NCI-H748 (cell line): ENCODE results near the gene SMARCA2.

Experiments used
- DNase-seq: peaks from one replicate; lab custom pipeline; 2025; ENCODE audit not compliant: unreplicated experiment; lab: John Stamatoyannopoulos, UW

SMARCA2 gene

GRCh38 chr9:2015581-2016407 is 647 bp downstream of the SMARCA2 start:
- DNase-seq = peak; percentile 70

GRCh38 chr9:2016408-2017330 is 1.5 kb downstream of the SMARCA2 start:
- DNase-seq = peak; percentile 73

DNA sequence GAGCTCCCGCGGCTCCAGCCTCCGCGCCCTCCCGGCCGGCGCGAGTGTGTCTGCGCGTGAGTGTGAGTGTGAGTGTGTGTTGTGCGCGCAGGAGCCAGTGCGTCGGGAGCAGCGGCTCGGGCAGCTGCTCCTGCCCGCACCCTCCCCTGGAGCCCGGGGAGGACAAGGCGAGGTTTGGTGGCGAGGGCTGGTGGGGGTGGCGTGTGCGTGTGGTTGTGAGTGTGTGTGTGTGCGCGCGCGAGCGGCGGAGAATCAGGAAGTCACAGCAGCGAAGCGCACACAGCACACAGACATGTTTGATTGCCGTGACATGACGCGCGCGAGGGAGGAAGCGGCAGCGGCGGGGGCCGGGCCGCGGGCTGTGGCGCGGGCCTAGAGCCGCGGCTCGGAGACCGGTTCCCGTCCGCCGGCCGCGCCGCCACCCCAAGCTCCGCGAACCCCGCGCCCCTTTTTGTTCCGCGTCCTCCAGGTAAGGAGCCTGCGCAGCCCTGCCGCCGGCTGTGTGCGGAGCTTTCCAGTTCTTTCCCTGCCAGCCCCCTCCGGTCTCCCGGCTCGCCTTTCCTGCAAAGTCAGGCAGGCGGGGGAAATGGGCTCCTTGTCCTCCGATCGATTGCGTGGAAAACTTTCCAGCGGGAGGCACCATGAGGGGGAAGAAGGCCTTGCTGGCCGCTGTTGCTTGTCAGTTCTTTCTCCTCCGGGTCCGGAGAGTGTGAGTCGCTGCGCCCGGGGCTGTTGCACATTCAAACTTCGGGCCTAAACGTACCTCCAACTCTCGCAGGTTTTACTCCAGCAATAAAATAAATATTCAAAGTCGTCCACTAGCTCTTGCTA is 2.4 kb downstream of the SMARCA2 start:
- DNase-seq = peak; percentile 76

DNA sequence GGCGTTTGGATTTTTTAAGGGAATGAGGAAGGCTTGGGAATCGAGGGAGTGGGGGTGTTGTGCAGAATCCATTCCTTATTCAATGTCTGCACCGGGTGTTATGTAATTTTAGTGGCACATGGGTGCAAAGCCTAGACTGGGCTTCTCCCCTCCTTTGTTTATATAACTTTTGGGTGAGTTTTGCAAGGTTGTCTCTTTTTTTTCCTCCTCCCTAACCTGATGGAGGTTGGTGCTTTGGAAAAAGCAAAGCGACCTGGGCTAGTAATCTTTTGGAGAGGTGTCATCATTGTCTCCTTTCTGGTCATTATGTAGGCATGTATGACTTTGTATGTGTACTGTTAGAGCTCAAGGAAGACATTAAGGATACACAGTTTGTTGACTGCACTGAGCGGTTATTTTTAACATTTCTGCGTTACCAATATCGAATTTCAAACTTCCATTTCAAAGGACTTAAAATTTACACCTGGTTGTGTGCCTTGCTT is 3.1 kb downstream of the SMARCA2 start:
- no peak for DNase-seq

DNA sequence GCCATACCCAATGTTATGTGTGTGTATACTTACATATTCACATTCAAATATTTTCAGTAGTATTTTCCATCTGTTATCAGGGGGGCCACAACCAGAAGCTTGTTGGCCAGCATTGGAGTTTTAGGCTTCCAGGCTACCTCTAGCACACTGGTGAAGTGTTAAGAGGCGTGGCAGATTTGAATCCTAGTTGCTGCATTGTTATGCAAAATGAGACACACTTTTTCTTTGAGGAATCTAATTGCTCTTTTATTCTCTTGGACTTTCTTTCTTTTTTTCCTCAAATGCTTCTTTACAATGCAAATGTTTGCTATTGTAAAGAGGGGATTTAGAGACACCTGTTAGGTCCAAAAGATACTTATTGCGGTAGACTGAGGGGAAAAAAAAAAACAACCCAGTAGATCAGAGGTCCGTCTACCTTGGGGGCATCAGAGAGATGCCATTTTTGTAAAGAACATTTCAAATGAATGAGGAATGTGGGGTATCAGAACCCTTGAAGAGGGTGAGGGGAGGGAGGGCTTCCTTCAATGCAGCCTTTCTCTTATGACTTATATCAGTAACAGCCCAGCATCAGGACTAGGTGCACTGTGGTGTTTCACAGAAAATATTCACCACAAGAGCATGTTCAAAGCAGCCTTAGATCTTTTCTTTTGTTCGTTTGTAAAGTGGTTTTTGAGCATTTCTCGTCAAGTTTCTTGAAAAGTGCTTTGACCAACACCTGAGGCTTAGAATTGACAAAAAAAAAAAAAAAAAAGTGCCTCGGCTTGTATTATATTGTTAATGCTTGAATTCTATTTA is 3.8 kb downstream of the SMARCA2 start:
- no peak for DNase-seq

- no peak for DNase-seq
Observed at GRCh38 chr9:2019723-2020122, 4.6 kb downstream of the SMARCA2 start.

DNA sequence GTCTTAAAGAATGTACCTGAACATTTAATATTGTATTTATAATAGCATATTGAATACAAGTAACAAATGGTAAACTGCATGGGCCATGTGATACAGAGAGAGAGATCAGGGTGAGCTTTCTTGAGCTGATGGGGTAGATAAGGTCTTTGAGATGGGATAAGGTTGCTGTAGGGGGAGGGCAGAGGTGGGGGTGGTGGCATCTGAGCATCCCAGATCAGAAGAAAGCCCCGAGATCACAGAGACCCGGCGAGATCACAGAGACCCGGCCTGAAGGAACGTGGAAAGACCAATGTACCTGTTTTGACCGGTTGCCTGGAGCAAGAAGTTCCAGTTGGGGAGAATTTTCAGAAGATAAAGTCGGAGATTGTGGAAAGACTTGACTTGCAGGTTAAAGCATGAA is 6.6 kb downstream of the SMARCA2 start:
- DNase-seq = no peak

GRCh38 chr9:2022560-2022959 is 7.4 kb downstream of the SMARCA2 start:
- no peak for DNase-seq

GRCh38 chr9:2023042-2023441 is 7.9 kb downstream of the SMARCA2 start:
- no peak for DNase-seq

GRCh38 chr9:2023532-2023931 is 8.4 kb downstream of the SMARCA2 start:
- no peak for DNase-seq

- DNase-seq = no peak
Observed at GRCh38 chr9:2024888-2025782, 10.0 kb downstream of the SMARCA2 start.

DNA sequence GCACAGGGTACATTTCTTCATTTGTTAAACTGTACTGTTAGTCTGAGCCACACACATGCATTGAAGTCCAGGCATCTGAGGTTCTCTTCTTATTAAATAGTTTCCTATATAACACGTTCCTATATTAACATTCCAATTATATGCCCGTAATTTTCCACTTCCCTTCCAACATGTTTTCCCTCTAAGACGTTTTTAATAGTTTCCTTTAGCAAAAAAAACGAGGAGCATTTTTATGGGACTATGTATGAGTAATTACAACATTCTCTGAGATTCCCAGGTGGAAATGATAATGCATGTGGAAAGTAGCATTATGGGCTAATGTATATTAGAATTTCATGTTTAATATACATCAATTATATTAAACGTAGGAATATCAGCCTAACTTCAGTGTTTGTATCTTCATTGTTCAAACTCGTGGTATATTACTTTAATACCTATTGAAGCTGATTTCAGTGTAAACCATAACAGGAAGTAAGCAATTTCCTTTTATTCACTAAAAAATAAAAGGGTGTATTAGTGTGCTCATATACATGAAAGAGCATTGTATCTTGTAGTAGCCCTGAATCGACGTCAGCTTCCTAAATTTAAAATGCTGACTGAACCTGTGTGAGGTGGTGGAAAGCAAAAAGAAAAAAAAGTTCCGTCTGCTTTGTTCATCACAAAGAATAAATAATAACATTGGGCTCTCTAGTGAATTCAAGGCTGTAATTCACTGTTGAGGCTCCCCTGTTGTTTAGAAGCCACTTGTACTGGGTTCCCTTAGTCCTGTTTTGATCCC is 11.3 kb downstream of the SMARCA2 start:
- DNase-seq = peak; percentile 14

- no peak for DNase-seq
Observed at GRCh38 chr9:2027543-2028160, 12.5 kb downstream of the SMARCA2 start.

GRCh38 chr9:2028888-2029287 is 13.7 kb downstream of the SMARCA2 start:
- DNase-seq = no peak

DNA sequence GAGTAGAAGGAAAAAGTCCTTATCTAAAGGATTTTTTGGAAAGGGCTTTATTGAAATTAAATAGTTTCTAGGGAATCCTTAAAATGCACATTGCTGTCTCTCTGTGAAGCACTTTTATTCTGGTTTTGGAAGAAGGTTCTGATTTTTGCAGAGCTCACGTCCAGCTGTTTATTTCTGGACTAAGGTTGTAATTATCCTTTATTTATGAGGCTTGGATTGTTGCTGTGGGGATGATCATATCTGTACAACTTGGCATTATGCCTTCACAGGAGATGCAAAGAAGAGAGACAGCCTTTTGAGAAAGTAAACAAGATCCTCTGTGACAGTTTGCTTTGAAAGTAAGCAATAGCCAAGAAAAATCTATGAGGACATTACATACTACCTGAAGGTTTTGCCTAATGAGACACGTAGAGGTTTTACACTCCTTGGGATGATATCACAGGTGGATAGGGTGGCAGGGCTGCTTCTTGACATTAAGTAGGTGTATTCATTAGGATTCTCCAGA is 14.6 kb downstream of the SMARCA2 start:
- no peak for DNase-seq

DNA sequence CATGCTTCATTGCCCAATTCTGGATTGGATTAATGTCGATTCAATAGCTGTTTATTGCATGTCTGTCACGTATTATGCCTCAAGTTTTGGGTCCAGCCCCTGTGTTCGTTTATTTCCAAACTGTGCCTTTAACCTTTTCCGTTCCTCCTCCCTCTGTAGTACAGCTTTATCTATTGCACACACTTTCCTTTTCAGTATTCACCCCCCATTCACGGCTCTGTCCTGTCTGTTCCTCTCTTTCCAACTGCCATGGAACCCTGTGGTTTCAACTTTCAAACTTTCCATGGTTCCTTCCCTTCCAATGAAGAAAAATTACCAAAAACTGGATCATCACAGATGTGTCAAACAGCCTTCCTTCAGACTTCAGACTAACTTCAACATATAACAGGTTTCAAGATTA is 17.1 kb downstream of the SMARCA2 start:
- no peak for DNase-seq

DNA sequence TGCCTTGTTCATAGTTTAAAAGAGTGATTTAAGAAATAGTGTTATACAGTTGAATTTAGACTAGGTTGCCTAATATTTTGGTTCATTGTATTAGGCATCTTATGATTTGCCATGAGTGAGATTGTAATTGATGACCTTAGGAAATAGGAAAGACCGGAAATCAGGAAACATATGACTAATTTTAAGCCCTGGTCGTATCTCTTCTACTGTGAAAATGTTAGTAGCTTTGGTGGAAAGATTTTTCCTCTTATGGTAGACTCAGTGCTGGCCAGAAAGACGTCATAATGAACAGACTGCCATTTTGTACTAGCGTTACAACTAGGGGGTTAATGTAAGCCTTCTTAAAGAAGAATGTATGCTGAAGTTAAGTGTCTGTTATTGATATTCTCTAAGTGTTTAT is 21.7 kb downstream of the SMARCA2 start:
- no peak for DNase-seq
